Astrocyte (in vitro differentiated cells and primary cell): Measurements from ENCODE around the gene TENM4. TPM values are rescaled to one million over a fixed set of nuclear protein-coding genes. Genes with fewer than 3 reads are reported as not detected.

Experiments
- DNase-seq: peaks from one replicate; pipeline ENCODE4 v3.0.0-alpha.2; 2010; ENCODE audit warnings: low read depth
- FAIRE-seq: peaks from 2 replicates; lab custom pipeline; 2011; peaks lifted over from hg19 to GRCh38; lab: Jason Lieb, UNC
- H2AFZ ChIP-seq: 2 replicates; pipeline ENCODE4 v1.6.0; 2012; ENCODE audit warnings: low read depth, low read length, inconsistent platforms
- H3K27ac ChIP-seq: 2 replicates; pipeline ENCODE4 v1.5.1; 2011; ENCODE audit warnings: low read depth, low read length, inconsistent platforms
- H3K27me3 ChIP-seq: 2 replicates; pipeline ENCODE4 v1.6.0; 2011; ENCODE audit warnings: low read length, inconsistent platforms; ENCODE audit not compliant: insufficient read depth
- H3K36me3 ChIP-seq: 2 replicates; pipeline ENCODE4 v1.5.1; 2011; ENCODE audit warnings: low read length, inconsistent platforms; ENCODE audit not compliant: insufficient read depth
- H3K4me1 ChIP-seq: 2 replicates; pipeline ENCODE4 v1.5.1; 2011; ENCODE audit warnings: low read length, inconsistent platforms; ENCODE audit not compliant: insufficient read depth
- H3K4me2 ChIP-seq: 2 replicates; pipeline ENCODE4 v1.6.0; 2012; ENCODE audit warnings: low read length, inconsistent platforms
- H3K4me3 ChIP-seq: 2 replicates; pipeline ENCODE4 v1.5.1; 2011; ENCODE audit warnings: low read depth, mild to moderate bottlenecking, low read length, inconsistent platforms; ENCODE audit not compliant: insufficient read depth
- H3K79me2 ChIP-seq: 2 replicates; pipeline ENCODE4 v1.6.0; 2012; ENCODE audit warnings: mild to moderate bottlenecking, low read length, inconsistent platforms; ENCODE audit not compliant: insufficient read depth
- H3K9ac ChIP-seq: 2 replicates; pipeline ENCODE4 v1.6.0; 2012; ENCODE audit warnings: mild to moderate bottlenecking, low read length, inconsistent platforms
- H3K9me3 ChIP-seq: 2 replicates; pipeline ENCODE4 v1.5.1; 2012; ENCODE audit warnings: low read depth, mild to moderate bottlenecking, low read length, inconsistent platforms; ENCODE audit not compliant: insufficient read depth
- H4K20me1 ChIP-seq: 2 replicates; pipeline ENCODE4 v1.6.0; 2012; ENCODE audit warnings: low read length, inconsistent platforms; ENCODE audit not compliant: insufficient read depth
- H3K27ac Mint-ChIP-seq: one replicate; pipeline ENCODE4 v1.8.0; 2021; ENCODE audit warnings: mild to moderate bottlenecking, mixed read lengths; ENCODE audit not compliant: unreplicated experiment
- H3K27me3 Mint-ChIP-seq: one replicate; pipeline ENCODE4 v1.8.0; 2021; ENCODE audit warnings: low read depth, mixed read lengths; ENCODE audit not compliant: unreplicated experiment
- H3K36me3 Mint-ChIP-seq: one replicate; pipeline ENCODE4 v1.8.0; 2021; ENCODE audit warnings: low read depth, mixed read lengths; ENCODE audit not compliant: unreplicated experiment
- H3K4me1 Mint-ChIP-seq: one replicate; pipeline ENCODE4 v1.8.0; 2021; ENCODE audit warnings: low read depth, mixed read lengths; ENCODE audit not compliant: unreplicated experiment
- H3K4me3 Mint-ChIP-seq: one replicate; pipeline ENCODE4 v1.8.0; 2021; ENCODE audit warnings: mild to moderate bottlenecking, moderate library complexity, mixed read lengths; ENCODE audit not compliant: unreplicated experiment
- H3K9me3 Mint-ChIP-seq: one replicate; pipeline ENCODE4 v1.8.0; 2021; ENCODE audit warnings: mild to moderate bottlenecking, mixed read lengths; ENCODE audit not compliant: unreplicated experiment
- CTCF ChIP-seq: IDR thresholded peaks from 2 replicates; pipeline ENCODE4 v1.5.1; 2011; ENCODE audit warnings: low read depth, mild to moderate bottlenecking, inconsistent platforms, low read length, moderate library complexity; ENCODE audit not compliant: insufficient read depth
- EZH2 ChIP-seq: IDR thresholded peaks from 2 replicates; pipeline ENCODE4 v1.6.1; 2012; ENCODE audit warnings: mild to moderate bottlenecking, low read length, inconsistent platforms; ENCODE audit not compliant: insufficient read depth
- total RNA-seq: library from RNA; stranded (reverse); gene quantifications from 2 replicates; pipeline ENCODE4 v1.2.1, GENCODE V29; 2021

Gene TENM4
- total RNA-seq, 1 donor from 2014 or later, result 7.5 TPM

GRCh38 chr11:79007771-79008402 lies 432.9 kb downstream of the TENM4 start:
- no peaks in the 10 kb centered on the region for H3K9me3 ChIP-seq
- H3K27me3 ChIP-seq, result no peaks in the 10 kb centered on the region
- no peaks in the 10 kb centered on the region for H3K79me2 ChIP-seq
- H4K20me1 ChIP-seq, result no peaks in the 10 kb centered on the region
- H3K36me3 ChIP-seq, result no peaks in the 10 kb centered on the region
- no peak for DNase-seq
- Mint-ChIP-seq H3K27ac (no peak overlapping the region), H3K27me3 (peaks cover 14% of the 10 kb centered on the region), H3K36me3 (peaks cover 2% of the 10 kb centered on the region), H3K4me3 (no peak overlapping the region), H3K9me3 (peaks cover 10% of the 10 kb centered on the region), H3K4me1 (no peaks in the 10 kb centered on the region)
- no peak overlapping the region for H3K27ac ChIP-seq
- FAIRE-seq, result no peak
- no peak overlapping the region for H2AFZ ChIP-seq
- no peaks in the 10 kb centered on the region for H3K4me1 ChIP-seq
- H3K4me2 ChIP-seq, result no peak overlapping the region
- TF ChIP-seq CTCF, result no peak
- TF ChIP-seq EZH2, result no peak
- no peak overlapping the region for H3K9ac ChIP-seq
- no peak overlapping the region for H3K4me3 ChIP-seq

DNA sequence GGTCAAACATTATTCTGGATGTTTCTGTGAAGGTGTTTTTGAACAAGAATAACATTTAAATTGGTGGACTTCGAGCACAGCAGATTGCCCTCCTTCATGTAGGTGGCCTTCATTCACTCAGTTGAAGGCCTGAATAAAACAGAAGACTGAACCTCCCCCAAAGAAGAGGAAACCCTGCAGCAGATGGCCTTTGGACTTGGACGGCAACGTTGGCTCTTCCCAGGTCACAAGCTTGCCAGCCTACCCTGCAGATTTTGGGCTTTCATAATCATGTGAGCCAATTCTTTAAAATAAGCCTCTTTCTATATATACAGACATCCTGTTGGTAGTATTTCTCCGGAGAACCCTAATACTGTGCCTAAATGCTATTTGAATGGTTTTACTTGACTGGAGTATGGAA lies 434.0 kb downstream of the TENM4 start:
- Mint-ChIP-seq H3K4me3 (no peak overlapping the region), H3K27ac (no peak overlapping the region), H3K9me3 (peaks cover 11% of the 10 kb centered on the region), H3K4me1 (no peaks in the 10 kb centered on the region), H3K27me3 (peaks cover 17% of the 10 kb centered on the region), H3K36me3 (no peaks in the 10 kb centered on the region)
- H3K9me3 ChIP-seq, result no peaks in the 10 kb centered on the region
- H3K27me3 ChIP-seq, result no peaks in the 10 kb centered on the region
- no peaks in the 10 kb centered on the region for H3K4me1 ChIP-seq
- H3K4me2 ChIP-seq, result no peak overlapping the region
- DNase-seq (no peak), FAIRE-seq (no peak)
- H4K20me1 ChIP-seq, result no peaks in the 10 kb centered on the region
- H3K4me3 ChIP-seq, result no peak overlapping the region
- no peaks in the 10 kb centered on the region for H3K79me2 ChIP-seq
- no peak overlapping the region for H3K27ac ChIP-seq
- no peak overlapping the region for H2AFZ ChIP-seq
- TF ChIP-seq EZH2 (no peak), CTCF (no peak)
- H3K36me3 ChIP-seq, result no peaks in the 10 kb centered on the region
- H3K9ac ChIP-seq, result no peak overlapping the region

- Histone ChIP-seq H3K27ac (no peak overlapping the region), H3K9me3 (no peaks in the 10 kb centered on the region), H3K4me3 (no peak overlapping the region), H3K4me2 (no peak overlapping the region), H4K20me1 (no peaks in the 10 kb centered on the region), H2AFZ (no peak overlapping the region), H3K79me2 (no peaks in the 10 kb centered on the region), H3K4me1 (no peaks in the 10 kb centered on the region), H3K36me3 (no peaks in the 10 kb centered on the region), H3K27me3 (no peaks in the 10 kb centered on the region), H3K9ac (no peak overlapping the region)
- Mint-ChIP-seq H3K27ac (no peak overlapping the region), H3K9me3 (peaks cover 7% of the 10 kb centered on the region), H3K36me3 (peaks cover 2% of the 10 kb centered on the region), H3K4me1 (no peaks in the 10 kb centered on the region), H3K4me3 (no peak overlapping the region), H3K27me3 (peaks cover 18% of the 10 kb centered on the region)
- TF ChIP-seq CTCF (no peak), EZH2 (no peak)
- FAIRE-seq (no peak), DNase-seq (no peak)
Measured at GRCh38 chr11:78996007-78996406, 444.8 kb downstream of the TENM4 start.
